Caco-2 (cell line): ENCODE measurements around the gene BRD4. TPM values are rescaled to one million over a fixed set of nuclear protein-coding genes. Genes with fewer than 3 reads are reported as not detected.

Source experiments
- BruUV-seq: library from RNA; stranded (reverse); fragments of 400-500 nt; replicated peaks from 2 replicates; lab custom pipeline; 2021; lab: Mats Ljungman, UMichigan
- CTCF ChIA-PET: fragments of 300-600 bp; sonication (Branson Sonifier 250); formaldehyde crosslinking; loops from one replicate; lab custom pipeline; 2022; ENCODE audit warnings: antibody characterized with exemption; lab: Charles Lee
- POLR2A ChIA-PET: fragments of 300-600 bp; sonication (Branson Sonifier 250); formaldehyde crosslinking; loops from one replicate; lab custom pipeline; 2022; ENCODE audit warnings: antibody characterized with exemption; lab: Charles Lee
- DNase-seq, 2 experiments: peaks; one replicate each; pipeline versions ENCODE4 v3.0.0 to v3.0.0-alpha.2; 2020 to 2022
- H3K27me3 ChIP-seq: replicated peaks from 2 replicates; pipeline ENCODE4 v1.6.0; 2011; ENCODE audit warnings: low read length; ENCODE audit not compliant: control insufficient read depth, insufficient read depth
- H3K36me3 ChIP-seq: 2 replicates; pipeline ENCODE4 v1.5.1; 2011; ENCODE audit warnings: low read length; ENCODE audit not compliant: control insufficient read depth, insufficient read depth
- H3K4me1 ChIP-seq: fragments of 250-450 bp; sonication (Bioruptor Pico); 2 replicates; pipeline ENCODE4 v1.5.1; 2020; ENCODE audit warnings: mild to moderate bottlenecking
- H3K4me3 ChIP-seq: 2 replicates; pipeline ENCODE4 v1.5.1; 2011; ENCODE audit warnings: low read depth, mild to moderate bottlenecking, control low read depth, low read length
- H3K9me3 ChIP-seq: fragments of 250-450 bp; sonication (Bioruptor Pico); 2 replicates; pipeline ENCODE4 v1.5.1; 2020; ENCODE audit warnings: mild to moderate bottlenecking, moderate library complexity
- H3K27ac Mint-ChIP-seq: one replicate; pipeline ENCODE4 v1.8.0; 2022; ENCODE audit warnings: mixed read lengths; ENCODE audit not compliant: unreplicated experiment
- H3K27me3 Mint-ChIP-seq: one replicate; pipeline ENCODE4 v1.8.0; 2022; ENCODE audit warnings: mixed read lengths; ENCODE audit not compliant: insufficient read depth, unreplicated experiment
- H3K36me3 Mint-ChIP-seq: one replicate; pipeline ENCODE4 v1.8.0; 2022; ENCODE audit warnings: mild to moderate bottlenecking, mixed read lengths; ENCODE audit not compliant: insufficient read depth, unreplicated experiment
- H3K4me1 Mint-ChIP-seq: one replicate; pipeline ENCODE4 v1.8.0; 2022; ENCODE audit warnings: low read depth, mixed read lengths; ENCODE audit not compliant: unreplicated experiment
- H3K4me3 Mint-ChIP-seq: one replicate; pipeline ENCODE4 v1.8.0; 2022; ENCODE audit warnings: mild to moderate bottlenecking, moderate library complexity, mixed read lengths; ENCODE audit not compliant: unreplicated experiment
- H3K9me3 Mint-ChIP-seq: one replicate; pipeline ENCODE4 v1.8.0; 2022; ENCODE audit warnings: mixed read lengths; ENCODE audit not compliant: unreplicated experiment
- intact Hi-C: fragments of 100-400 bp; cut with micrococcal nuclease; formaldehyde crosslinking; loops from one replicate; pipeline ENCODE4 v1.10.0; 2022; ENCODE audit not compliant: unreplicated experiment
- total RNA-seq: library from RNA; stranded (reverse); gene quantifications from 2 replicates; pipeline ENCODE4 v1.2.3, GENCODE V29; 2022
- TF ChIP-seq, protein P1 (sequence below), 2 experiments: fragments of 200-600 bp in 1 of 2; IDR thresholded peaks; 1 replicate in 1 of 2; 2 replicates in 1 of 2; pipeline versions ENCODE4 v1.5.1 to v1.8.0; 2011 to 2022; ENCODE audit warnings: antibody characterized with exemption in 1 of 2, control low read depth in 1 of 2, inconsistent platforms in 1 of 2, low read depth in 1 of 2, low read length in 1 of 2, mild to moderate bottlenecking in 1 of 2, moderate library complexity in 1 of 2; ENCODE audit not compliant: insufficient read depth in 1 of 2, severe bottlenecking in 1 of 2, unreplicated experiment in 1 of 2

The BRD4 gene
- total RNA-seq, 1 experiment from 2014 or later = 170 TPM

- Mint-ChIP-seq H3K27me3 (no peaks in the 10 kb centered on the region), H3K9me3 (no peaks in the 10 kb centered on the region), H3K27ac (no peak overlapping the region), H3K36me3 (peaks cover 77% of the 10 kb centered on the region), H3K4me1 (peaks cover 38% of the 10 kb centered on the region), H3K4me3 (no peak overlapping the region)
- Histone ChIP-seq H3K4me1 (peaks cover 56% of the 10 kb centered on the region), H3K36me3 (no peaks in the 10 kb centered on the region), H3K9me3 (no peaks in the 10 kb centered on the region), H3K27me3 (no peaks in the 10 kb centered on the region), H3K4me3 (no peak overlapping the region)
- TF ChIP-seq, protein P1, sequence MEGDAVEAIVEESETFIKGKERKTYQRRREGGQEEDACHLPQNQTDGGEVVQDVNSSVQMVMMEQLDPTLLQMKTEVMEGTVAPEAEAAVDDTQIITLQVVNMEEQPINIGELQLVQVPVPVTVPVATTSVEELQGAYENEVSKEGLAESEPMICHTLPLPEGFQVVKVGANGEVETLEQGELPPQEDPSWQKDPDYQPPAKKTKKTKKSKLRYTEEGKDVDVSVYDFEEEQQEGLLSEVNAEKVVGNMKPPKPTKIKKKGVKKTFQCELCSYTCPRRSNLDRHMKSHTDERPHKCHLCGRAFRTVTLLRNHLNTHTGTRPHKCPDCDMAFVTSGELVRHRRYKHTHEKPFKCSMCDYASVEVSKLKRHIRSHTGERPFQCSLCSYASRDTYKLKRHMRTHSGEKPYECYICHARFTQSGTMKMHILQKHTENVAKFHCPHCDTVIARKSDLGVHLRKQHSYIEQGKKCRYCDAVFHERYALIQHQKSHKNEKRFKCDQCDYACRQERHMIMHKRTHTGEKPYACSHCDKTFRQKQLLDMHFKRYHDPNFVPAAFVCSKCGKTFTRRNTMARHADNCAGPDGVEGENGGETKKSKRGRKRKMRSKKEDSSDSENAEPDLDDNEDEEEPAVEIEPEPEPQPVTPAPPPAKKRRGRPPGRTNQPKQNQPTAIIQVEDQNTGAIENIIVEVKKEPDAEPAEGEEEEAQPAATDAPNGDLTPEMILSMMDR (IDR thresholded peaks at IDR 0.05; ENCODE audit: insufficient read depth in 1 of 2, low read depth in 1 of 2, low read length in 1 of 2, severe bottlenecking in 1 of 2, unreplicated experiment in 1 of 2) = no peak
- DNase-seq = no peak
- intact Hi-C loops = no loop called here
- ChIA-PET CTCF (no interaction called here), POLR2A (no interaction called here)
- no TSS peak for BruUV-seq
Observed at GRCh38 chr19:15293781-15294491, 38.4 kb downstream of the BRD4 start.

DNA sequence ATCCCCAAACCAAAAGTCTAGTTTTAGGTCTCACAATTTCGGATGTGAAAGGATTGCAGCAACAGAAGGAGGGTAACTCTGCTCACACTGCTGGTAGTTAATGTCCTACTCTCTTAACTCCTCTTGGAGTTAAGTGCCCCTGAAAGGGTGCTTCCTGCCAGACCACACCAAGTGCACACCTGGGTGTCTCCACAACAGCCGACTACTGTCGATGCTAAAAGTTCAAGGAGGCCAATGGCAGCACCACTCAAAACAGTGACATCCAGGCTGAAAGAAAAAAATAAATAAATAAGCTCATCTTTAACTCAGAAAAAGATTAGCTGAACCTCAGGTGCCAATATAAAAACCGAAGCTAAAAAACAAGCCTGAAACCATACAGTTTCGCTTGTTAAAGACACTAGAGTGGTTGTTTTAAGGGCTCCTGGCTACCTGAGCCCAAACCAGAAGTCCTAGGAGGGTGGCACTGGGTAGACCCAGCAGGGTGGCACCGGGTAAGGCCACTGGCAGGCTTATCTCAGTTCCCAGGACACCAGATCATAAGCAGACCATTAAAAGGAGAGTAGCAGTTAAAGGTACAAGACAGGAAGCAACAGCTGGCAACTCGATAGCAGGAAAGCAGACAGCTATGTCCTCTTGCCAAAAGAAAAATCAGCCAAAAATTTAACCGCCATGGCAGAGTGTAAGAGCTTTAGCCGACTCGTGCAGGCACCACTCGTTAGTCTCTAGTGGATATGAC is 39.3 kb downstream of the BRD4 start:
- TF ChIP-seq, protein P1 (IDR thresholded peaks at IDR 0.05; ENCODE audit: insufficient read depth in 1 of 2, low read depth in 1 of 2, low read length in 1 of 2, severe bottlenecking in 1 of 2, unreplicated experiment in 1 of 2) = no peak
- H3K36me3 ChIP-seq = no peaks in the 10 kb centered on the region
- H3K27me3 ChIP-seq = no peaks in the 10 kb centered on the region
- intact Hi-C loops = no loop called here
- no peak overlapping the region for H3K4me3 ChIP-seq
- H3K27me3 Mint-ChIP-seq = no peaks in the 10 kb centered on the region
- ChIA-PET POLR2A (no interaction called here), CTCF (no interaction called here)
- H3K9me3 Mint-ChIP-seq = no peaks in the 10 kb centered on the region
- peaks cover 32% of the 10 kb centered on the region for H3K4me1 Mint-ChIP-seq
- H3K27ac Mint-ChIP-seq = no peak overlapping the region
- H3K4me1 ChIP-seq = peaks cover 50% of the 10 kb centered on the region
- no TSS peak for BruUV-seq
- DNase-seq = no peak
- no peaks in the 10 kb centered on the region for H3K9me3 ChIP-seq
- no peak overlapping the region for H3K4me3 Mint-ChIP-seq
- peaks cover 72% of the 10 kb centered on the region for H3K36me3 Mint-ChIP-seq

DNA sequence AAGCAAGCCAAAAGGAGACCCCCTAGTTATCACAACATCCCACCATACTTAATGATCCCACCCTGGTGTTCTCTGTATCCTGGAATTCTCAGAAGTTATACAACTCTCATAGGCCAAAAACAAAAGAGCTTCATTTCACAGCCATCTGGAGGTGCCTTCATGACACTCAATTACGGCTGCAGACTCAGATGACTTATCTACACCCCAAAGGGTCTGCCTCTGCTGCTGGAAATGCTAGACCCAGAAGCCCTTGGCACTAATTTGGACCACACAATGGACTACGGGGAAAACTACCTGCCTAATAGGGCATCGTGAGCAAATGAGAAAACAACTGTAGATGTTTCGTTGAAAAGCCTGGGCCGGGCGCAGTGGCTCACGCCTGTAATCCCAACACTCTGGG is 40.2 kb downstream of the BRD4 start:
- ChIA-PET CTCF (no interaction called here), POLR2A (interaction anchor here (0.6 kb wide), 1 partner anchor 12 kb away, joined by 3 read pairs; no protein-coding TSS in a partner anchor)
- H3K27me3 Mint-ChIP-seq = no peaks in the 10 kb centered on the region
- peaks cover 30% of the 10 kb centered on the region for H3K4me1 Mint-ChIP-seq
- Histone ChIP-seq H3K36me3 (no peaks in the 10 kb centered on the region), H3K4me1 (peaks cover 43% of the 10 kb centered on the region), H3K27me3 (no peaks in the 10 kb centered on the region), H3K9me3 (no peaks in the 10 kb centered on the region), H3K4me3 (no peak overlapping the region)
- H3K27ac Mint-ChIP-seq = no peak overlapping the region
- H3K36me3 Mint-ChIP-seq = peaks cover 63% of the 10 kb centered on the region
- H3K4me3 Mint-ChIP-seq = no peak overlapping the region
- BruUV-seq = no TSS peak
- no peak for DNase-seq
- H3K9me3 Mint-ChIP-seq = no peaks in the 10 kb centered on the region
- TF ChIP-seq, protein P1 (IDR thresholded peaks at IDR 0.05; ENCODE audit: insufficient read depth in 1 of 2, low read depth in 1 of 2, low read length in 1 of 2, severe bottlenecking in 1 of 2, unreplicated experiment in 1 of 2) = no peak
- intact Hi-C loops = no loop called here
